Occipital lobe (tissue), 2 donors: ENCODE results near the gene CEP170B. TPM values are rescaled to one million over a fixed set of nuclear protein-coding genes. Genes with fewer than 3 reads are reported as not detected.
"Not testable (repeated sequence)": the region's sequence is repeated elsewhere in the genome, so short reads cannot be mapped to it uniquely, and the experiment has no call there.

Experiments
- DNase-seq: peaks from one replicate; lab custom pipeline; 2025; lab: John Stamatoyannopoulos, UW
- total RNA-seq: library from RNA; depleted of rRNA; stranded (reverse); fragments of >200 nt; gene quantifications from one replicate; pipeline ENCODE4 v1.2.3, GENCODE V29; 2014

Gene CEP170B
- total RNA-seq, 1 donor from 2014 or later, result 22.8 TPM

DNA sequence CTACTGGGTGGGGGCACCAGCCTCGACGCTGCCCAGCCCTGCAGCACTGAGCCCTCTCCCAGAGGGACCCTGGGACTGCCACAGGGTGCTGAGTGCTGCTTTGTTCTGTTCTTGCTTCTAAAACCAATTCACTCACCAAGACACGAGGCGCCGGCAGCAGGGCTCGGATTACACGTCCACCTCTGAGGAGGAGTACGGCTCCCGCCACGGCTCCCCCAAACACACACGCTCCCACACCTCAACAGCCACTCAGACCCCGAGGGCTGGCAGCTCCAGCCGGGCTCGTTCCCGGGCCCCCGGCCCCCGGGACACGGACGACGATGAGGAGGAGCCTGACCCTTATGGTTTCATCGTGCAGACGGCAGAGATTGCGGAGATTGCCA, 24.3 kb downstream of the CEP170B start:
- DNase-seq, result no peak

DNA sequence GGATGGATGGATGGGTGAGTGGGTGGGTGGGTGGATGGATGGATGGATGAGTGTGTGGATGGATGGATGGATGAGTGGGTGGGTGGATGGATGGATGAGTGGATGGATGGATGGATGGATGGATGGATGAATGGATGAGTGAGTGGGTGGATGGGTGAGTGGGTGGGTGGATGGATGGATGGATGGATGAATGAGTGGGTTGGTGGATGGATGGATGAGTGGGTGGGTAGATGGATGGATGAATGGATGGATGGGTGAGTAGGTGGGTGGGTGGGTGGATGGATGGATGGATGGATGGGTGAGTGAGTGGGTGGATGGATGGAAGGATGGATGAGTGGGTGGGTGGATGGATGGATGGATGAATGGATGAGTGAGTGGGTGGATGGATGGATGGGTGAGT, 25.2 kb downstream of the CEP170B start:
- DNase-seq, result not testable (repeated sequence)

DNA sequence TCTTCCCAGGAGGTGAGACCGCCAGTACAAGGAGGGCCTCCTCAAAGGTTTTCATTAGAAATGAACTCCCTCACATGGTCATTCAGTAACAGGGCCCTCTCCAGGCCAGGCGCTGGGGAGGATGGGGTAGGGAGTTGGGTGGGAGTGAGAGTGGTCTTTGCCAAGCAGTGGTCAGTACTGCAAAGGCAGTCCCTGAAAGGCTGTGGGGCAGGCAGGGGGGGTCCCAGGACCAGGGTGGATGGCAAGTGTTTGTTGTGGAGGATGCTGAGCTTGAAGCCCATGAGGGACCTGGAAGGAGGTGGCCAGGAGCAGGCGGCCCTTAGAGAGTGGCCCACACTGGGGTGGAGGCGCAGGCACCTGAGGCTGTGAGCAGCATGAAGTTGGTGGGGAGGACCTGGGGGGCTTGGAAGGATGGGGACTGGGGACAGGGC, 26.1 kb downstream of the CEP170B start:
- DNase-seq, result no peak

- DNase-seq, result no peak
Measured at GRCh38 chr14:104891664-104892530, 26.8 kb downstream of the CEP170B start.

DNA sequence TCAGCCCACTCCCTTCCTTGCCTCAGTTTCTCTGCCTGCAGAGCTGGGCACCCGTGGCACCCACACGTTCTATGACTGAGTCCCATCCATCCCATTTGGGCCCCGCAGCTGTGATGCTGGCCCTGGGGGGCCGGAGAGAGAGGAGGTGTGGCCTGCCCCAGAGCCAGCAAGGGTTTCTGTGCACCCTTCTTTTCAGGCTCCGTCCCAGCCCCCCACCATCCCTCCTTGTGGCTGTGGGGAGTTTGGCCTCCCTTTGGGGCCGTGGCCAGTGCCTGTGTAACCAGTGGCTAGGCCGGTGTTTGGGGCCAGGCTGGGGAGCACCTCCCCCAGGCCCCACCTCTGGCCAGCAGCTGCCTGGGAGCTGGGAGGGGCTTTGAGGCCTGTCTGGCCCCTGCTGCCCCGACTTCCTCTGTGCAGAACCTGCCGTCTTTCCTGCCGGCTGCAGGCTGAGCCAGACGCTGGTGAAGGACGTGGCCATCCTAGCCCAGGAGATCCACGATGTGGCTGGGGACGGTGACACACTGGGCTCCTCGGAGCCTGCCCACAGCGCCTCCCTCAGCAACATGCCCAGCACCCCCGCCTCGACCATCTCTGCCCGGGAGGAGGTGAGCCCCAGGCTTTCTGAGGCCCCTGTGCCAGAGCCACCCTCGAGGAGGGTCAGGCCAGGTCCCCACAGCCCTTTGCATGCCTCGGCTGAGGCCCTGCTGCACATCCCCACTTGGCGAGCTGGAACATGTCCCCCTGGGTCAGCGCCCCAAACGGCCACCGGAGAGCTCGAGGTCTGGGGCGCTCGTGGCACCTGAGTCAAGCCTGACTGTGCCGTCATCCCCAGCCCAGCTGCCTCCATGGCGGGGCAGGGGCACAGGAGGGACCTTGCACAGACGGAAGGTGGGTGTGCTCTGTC, 27.7 kb downstream of the CEP170B start:
- no peak for DNase-seq

DNA sequence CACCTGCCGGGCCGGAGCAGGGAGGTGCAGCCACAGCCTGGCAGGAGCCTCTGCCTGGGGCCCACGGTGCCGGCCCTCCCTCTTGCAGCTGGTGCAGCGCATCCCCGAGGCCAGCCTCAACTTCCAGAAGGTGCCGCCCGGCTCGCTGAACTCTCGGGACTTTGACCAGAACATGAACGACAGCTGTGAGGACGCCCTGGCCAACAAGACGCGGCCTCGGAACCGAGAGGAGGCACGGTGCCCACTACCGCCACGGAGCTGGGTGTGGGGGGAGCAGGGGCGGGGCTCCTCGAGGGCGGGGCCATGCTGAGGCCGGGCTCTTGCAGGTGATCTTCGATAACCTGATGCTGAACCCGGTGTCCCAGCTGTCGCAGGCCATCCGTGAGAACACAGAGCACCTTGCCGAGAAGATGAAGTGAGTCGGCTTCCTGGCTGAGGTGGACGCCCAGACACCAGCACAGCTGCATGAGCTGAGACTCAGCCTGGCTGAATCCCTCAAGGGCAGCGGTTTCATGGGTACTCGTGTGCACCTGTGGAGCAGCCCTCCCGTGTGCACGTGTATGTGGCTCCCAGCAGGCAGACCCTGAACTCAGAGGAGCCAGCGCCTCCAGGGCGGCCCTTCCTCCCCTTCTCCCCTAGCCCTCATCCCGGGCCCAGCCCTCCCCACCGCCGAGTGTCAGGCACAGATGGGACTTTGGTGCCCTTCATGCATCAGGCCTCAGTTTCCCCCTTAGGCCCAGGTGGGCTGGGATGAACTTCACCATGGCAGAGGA, 28.6 kb downstream of the CEP170B start:
- DNase-seq, result no peak

DNA sequence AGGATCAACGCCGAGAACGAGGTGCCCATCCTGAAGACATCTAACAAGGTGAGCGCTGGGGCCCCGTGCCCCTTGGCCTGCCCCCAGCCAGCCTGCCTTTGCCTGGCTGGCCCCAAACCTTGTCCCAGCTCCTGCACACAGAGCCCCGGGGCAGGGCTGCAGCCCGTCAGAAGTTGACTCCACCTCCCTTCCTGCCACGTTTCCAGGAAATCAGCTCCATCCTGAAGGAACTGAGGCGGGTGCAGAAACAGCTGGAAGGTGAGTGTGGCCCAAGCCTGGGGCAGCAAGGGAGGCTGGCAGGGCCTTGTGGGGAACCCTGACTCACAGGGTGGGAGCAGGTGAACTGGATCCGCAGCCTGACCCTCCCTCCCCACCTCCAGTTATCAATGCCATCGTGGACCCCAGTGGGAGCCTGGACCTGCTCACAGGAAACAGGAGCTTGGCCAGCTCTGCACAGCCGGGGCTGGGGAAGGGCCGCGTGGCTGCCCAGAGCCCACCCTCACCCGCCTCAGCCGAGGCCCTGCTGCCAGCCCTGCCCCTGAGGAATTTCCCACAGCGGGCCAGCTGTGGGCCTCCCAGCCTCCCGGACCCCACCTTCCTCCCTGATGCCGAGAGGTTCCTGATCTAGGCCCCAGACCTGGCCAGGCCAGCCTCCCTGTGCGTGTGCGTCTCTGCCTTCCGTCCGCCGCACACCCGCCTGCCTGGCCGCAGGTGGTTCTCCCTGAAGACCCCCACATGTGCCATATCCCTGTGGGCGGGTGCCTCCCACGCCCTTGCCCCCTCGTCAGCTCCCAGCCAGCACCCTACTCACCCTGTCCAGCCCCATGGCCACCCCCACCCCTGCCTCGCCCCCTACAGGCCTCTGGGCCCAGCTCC, 29.5 kb downstream of the CEP170B start:
- DNase-seq, result no peak

GRCh38 chr14:104895207-104895785, 30.2 kb downstream of the CEP170B start:
- DNase-seq, result no peak

DNA sequence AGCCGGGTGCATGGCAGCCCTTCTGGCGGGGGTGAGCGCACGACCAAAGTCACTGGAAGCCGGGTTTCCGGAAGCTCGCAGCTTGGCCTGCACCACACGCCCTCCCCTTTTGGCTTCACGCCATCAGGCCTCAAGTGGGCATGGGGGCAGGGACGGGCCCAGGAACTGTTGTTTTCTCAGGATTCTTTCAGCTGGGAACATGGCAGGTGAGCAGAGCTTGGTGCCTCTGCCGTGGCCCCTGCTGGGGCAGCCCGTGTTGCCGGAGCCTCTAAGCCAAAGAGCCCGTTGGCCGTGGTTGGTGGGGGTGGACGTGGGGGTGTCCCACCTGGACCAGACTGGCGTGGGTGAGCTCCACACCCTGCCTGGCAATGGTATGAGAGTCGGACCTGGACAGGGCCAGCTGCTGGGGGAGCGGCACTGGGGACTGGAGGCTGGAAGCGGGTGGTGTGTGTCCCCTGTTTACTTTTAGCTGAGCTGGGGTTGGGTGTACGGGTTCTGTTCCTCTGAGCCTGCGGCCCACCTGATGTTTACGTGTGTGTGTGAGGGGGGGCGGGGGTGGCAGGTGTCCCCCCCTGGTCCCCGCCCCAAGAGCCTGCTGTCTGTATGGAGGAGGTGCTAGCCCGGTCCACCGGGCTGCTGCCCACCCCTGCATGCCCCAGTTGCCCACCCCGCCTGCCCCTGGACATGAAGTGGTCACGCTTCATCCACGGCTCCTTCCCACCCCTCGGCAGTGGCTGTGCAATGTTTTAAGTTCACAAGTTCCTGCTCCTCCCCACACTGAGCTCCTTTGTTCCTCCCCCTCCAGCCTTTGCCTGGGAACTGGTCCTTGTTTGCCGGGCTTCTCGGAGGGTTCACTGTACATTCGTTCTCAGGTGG, 31.0 kb downstream of the CEP170B start:
- no peak for DNase-seq

DNA sequence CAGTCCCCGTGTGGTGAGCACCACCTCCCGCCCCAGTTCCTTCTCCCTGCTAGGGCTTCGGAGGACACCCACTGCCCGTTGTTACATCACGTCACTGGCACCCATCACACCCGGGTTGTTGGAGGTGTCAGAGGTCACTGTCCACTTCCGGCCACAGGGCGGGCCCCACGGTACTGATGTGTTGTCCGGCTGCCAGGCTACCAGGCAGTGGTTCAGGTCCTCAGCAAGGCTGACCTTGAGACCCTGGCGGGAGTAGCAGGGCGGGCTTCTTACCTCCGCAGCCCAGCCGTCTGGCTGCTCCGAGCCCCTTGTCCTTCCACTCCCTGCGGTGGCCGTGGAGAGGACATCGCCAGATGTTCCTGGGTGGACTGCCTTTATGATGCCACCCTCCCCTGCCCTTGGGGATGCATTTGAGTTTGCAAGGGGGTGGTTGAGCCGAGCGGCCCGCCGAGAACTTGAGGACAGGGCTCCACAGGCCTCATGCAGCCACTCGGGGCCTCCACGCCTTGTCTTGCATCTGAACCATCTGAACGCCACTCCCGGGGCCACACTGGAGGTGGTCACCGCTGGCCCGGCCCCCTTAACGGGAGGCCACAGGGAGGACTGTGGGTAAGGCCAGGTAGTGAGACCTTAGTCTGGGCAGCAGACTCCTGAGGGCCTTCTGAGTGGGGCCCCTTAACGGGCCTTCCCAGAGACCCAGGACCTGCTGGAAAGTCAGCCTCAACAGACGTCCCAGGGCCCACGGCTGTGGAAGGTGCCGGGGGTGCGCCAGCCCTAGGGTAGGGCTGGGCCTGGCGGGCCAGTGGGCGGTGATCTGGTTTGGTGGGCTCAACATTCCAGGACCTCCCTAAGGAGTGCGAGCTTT, 32.5 kb downstream of the CEP170B start:
- DNase-seq, result no peak

DNA sequence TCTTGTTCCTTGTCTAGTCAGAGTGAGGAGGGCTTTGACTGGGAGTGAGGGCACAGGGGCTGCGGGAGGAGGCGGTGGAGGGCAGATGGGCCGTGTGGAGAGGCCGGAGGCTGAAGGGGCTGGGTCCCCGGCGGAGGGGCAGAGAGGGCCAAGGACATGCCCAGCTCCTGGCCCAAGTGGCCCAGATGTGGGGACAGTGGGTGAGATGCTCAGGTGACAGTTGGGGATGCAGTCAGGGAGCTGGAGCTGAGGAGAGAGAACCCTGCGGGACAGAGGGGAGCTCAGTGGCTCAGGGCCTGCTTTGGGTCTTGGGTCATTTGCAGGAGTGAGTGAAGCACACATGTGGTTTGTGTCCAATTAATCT, 33.1 kb downstream of the CEP170B start:
- no peak for DNase-seq

DNA sequence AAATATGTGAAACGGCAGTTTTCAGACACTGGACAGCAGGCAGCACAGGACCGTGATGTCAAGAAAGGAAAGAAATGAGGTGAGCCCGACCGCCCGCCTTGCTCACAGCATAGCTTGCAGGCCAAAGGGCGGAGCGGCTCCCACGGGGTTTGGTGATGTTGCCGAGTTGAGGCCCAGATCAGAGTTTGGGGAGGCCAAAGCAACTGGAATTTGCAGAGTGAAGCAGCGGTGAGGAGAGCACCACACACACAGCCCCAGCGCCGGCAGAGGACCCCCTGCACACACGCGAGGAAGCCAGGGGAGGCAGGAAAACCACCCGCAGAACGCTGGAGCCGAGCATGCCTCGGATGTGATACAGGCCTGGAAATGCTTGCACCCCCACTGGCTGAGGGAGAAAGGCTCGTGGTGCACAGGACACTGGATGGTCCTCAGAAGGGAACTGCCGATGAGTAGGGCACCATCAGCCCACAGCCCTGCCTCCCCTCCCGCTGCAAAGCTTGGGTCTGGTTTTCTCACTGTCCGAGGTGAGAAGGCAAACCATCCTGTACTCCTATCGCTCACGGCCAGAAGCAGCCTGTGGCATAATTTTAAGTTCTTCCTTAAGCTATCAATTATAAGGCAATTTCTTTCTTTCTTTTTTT, 33.9 kb downstream of the CEP170B start:
- DNase-seq, result no peak

DNA sequence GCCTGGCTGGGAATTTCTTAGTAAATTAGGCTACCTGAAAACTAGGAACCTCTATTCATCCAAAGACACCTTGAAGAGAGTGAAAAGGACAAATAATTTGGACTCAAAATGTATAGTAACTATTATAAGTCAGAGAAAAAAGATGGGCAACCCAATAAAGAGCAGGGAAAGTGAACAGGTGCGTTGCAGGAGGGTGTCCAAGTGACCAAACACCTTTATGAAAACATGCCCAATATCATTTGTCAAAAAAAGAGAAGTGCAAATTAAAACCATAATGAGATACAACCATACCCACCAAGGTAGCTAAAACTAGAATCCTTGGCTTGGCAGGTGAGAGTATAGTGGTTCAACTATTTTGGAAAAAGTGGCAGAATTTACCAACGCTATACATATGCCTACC, 34.7 kb downstream of the CEP170B start:
- DNase-seq, result no peak

- DNase-seq, result no peak
Measured at GRCh38 chr14:104900639-104901512, 35.8 kb downstream of the CEP170B start.

- no peak for DNase-seq
Measured at GRCh38 chr14:104903990-104904389, 38.9 kb downstream of the CEP170B start.

DNA sequence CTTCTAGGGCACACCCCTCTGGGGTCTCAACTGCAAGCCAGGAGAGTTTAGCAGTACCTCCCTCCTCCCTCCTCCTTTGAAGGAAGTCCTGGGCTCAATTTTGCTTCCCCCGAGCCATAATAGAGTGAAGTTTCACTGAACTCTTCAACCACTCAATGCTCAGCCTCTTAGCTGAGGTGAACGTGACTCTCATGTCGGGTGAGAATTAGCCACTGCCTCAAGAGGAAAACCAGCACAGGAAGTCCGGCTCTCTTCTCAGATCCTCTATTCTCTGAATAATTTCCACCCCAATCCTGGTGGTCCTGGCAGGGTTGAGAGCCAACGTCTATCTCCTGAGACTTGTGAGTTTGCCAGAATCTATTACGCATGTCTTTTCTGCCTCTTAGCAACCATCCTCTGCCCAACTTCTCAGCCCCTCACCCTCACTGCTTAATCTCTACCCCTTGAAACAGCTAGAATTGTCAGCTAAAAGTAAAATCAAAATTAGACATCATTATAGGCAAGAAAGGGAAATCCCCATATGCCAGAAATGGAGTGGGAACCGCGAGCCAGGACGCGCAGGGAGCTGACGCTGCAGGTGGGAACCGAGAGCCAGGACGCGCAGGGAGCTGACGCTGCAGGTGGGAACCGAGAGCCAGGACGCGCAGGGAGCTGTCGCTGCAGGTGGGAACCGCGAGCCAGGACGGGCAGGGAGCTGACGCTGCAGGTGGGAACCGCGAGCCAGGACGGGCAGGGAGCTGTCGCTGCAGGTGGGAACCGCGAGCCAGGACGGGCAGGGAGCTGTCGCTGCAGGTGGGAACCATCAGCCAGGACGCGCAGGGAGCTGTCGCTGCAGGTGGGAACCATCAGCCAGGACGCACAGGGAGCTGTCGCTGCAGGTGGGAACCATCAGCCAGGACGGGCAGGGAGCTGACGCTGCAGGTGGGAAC, 39.8 kb downstream of the CEP170B start:
- not testable (repeated sequence) for DNase-seq
